ENCODE measurements around the gene PCMTD2.

PCMTD2 gene

GRCh38 chr20:64242003-64242796 is 13.3 kb upstream of the PCMTD2 start:
- in situ Hi-C loops (cut with MboI; ENCODE audit: low pct_unique_long_range_greater_than_20kb, low sequenced_read_pairs, unreplicated experiment), result no loop called here
- no peak for TF ChIP-seq CTCF (IDR thresholded peaks at IDR 0.05; ENCODE audit: extremely low read depth, insufficient read depth, missing control alignments)
- no peak for DNase-seq (ENCODE audit: low spot score)

- DNase-seq (ENCODE audit: low spot score), result no peak
- TF ChIP-seq CTCF (IDR thresholded peaks at IDR 0.05; ENCODE audit: extremely low read depth, insufficient read depth, missing control alignments), result no peak
- in situ Hi-C loops (cut with MboI; ENCODE audit: low pct_unique_long_range_greater_than_20kb, low sequenced_read_pairs, unreplicated experiment), result no loop called here
Measured at GRCh38 chr20:64242797-64243475, 12.6 kb upstream of the PCMTD2 start.

- in situ Hi-C loops (cut with MboI; ENCODE audit: low pct_unique_long_range_greater_than_20kb, low sequenced_read_pairs, unreplicated experiment), result no loop called here
- no peak for TF ChIP-seq CTCF (IDR thresholded peaks at IDR 0.05; ENCODE audit: extremely low read depth, insufficient read depth, missing control alignments)
- no peak for DNase-seq (ENCODE audit: low spot score)
Measured at GRCh38 chr20:64244281-64244805, 11.2 kb upstream of the PCMTD2 start.

- DNase-seq (ENCODE audit: low spot score), result no peak
- in situ Hi-C loops (cut with MboI; ENCODE audit: low pct_unique_long_range_greater_than_20kb, low sequenced_read_pairs, unreplicated experiment), result no loop called here
- no peak for TF ChIP-seq CTCF (IDR thresholded peaks at IDR 0.05; ENCODE audit: extremely low read depth, insufficient read depth, missing control alignments)
Measured at GRCh38 chr20:64244870-64245603, 10.5 kb upstream of the PCMTD2 start.

GRCh38 chr20:64245746-64246595 is 9.6 kb upstream of the PCMTD2 start:
- no peak for DNase-seq (ENCODE audit: low spot score)
- TF ChIP-seq CTCF (IDR thresholded peaks at IDR 0.05; ENCODE audit: extremely low read depth, insufficient read depth, missing control alignments), result no peak
- in situ Hi-C loops (cut with MboI; ENCODE audit: low pct_unique_long_range_greater_than_20kb, low sequenced_read_pairs, unreplicated experiment), result no loop called here

Measured in GM13977 (cell line).